WERI-Rb-1 (cell line): Measurements from ENCODE around the gene PTEN.
A peak's percentile ranks its signal among the peaks of the same experiment; 100 is the strongest.

Experiments
- DNase-seq: peaks from one replicate; pipeline ENCODE4 v3.0.0-alpha.2; 2020
- H3K27ac ChIP-seq: fragments of 250-450 bp; sonication (Bioruptor Pico); 2 replicates; pipeline ENCODE4 v1.5.1; 2020; ENCODE audit warnings: mild to moderate bottlenecking, moderate library complexity
- H3K27me3 ChIP-seq: fragments of 250-450 bp; sonication (Bioruptor Pico); 2 replicates; pipeline ENCODE4 v1.5.1; 2021; ENCODE audit warnings: mild to moderate bottlenecking, low read depth, moderate library complexity; ENCODE audit not compliant: insufficient read depth, severe bottlenecking
- H3K36me3 ChIP-seq: fragments of 250-450 bp; sonication (Bioruptor Pico); 2 replicates; pipeline ENCODE4 v1.5.1; 2020; ENCODE audit warnings: mild to moderate bottlenecking, moderate library complexity
- H3K4me3 ChIP-seq: 2 replicates; pipeline ENCODE4 v1.5.1; 2011; ENCODE audit warnings: low read depth, mild to moderate bottlenecking, control low read depth, low read length
- H3K9me3 ChIP-seq: fragments of 250-450 bp; sonication (Bioruptor Pico); 2 replicates; pipeline ENCODE4 v1.5.1; 2021; ENCODE audit warnings: mild to moderate bottlenecking, moderate library complexity; ENCODE audit not compliant: severe bottlenecking
- CTCF ChIP-seq: IDR thresholded peaks from 2 replicates; pipeline ENCODE4 v1.5.1; 2011; ENCODE audit warnings: low read depth, mild to moderate bottlenecking, control low read depth, inconsistent platforms, low read length

The PTEN gene

GRCh38 chr10:87863053-87863943 lies at the start of gene PTEN, which contains the start of gene KLLN:
Gene PTEN, plus strand, starts transcription at chr10:87863625. Its CDS starts 845 bp downstream, at chr10:87864470.
Gene KLLN, minus strand, starts transcription at chr10:87863533. Its CDS starts 1,046 bp downstream, at chr10:87862487.
- no peaks in the 10 kb centered on the region for H3K27me3 ChIP-seq
- no peak for TF ChIP-seq CTCF
- H3K9me3 ChIP-seq = no peaks in the 10 kb centered on the region
- no peaks in the 10 kb centered on the region for H3K36me3 ChIP-seq
- peak within 1 kb of the TSS; percentile 88 for H3K27ac ChIP-seq
- DNase-seq = peak; percentile 93
- peak within 1 kb of the TSS; percentile 68 for H3K4me3 ChIP-seq

- no peak overlapping the region for H3K4me3 ChIP-seq
- H3K27me3 ChIP-seq = no peaks in the 10 kb centered on the region
- no peak for TF ChIP-seq CTCF
- H3K9me3 ChIP-seq = no peaks in the 10 kb centered on the region
- no peak overlapping the region for H3K27ac ChIP-seq
- peaks cover 29% of the 10 kb centered on the region for H3K36me3 ChIP-seq
- no peak for DNase-seq
Observed at GRCh38 chr10:87816163-87816897, 47.1 kb upstream of the PTEN start.

- no peaks in the 10 kb centered on the region for H3K9me3 ChIP-seq
- TF ChIP-seq CTCF = no peak
- peak overlapping the region; percentile 96 for H3K4me3 ChIP-seq
- DNase-seq = no peak
- peak overlapping the region; percentile 84 for H3K27ac ChIP-seq
- peaks cover 22% of the 10 kb centered on the region for H3K36me3 ChIP-seq
- no peaks in the 10 kb centered on the region for H3K27me3 ChIP-seq
Observed at GRCh38 chr10:87816898-87817608, 46.4 kb upstream of the PTEN start.

- Histone ChIP-seq H3K9me3 (no peaks in the 10 kb centered on the region), H3K27ac (peak within 1 kb of the TSS; percentile 84), H3K36me3 (peaks cover 14% of the 10 kb centered on the region), H3K4me3 (peak within 1 kb of the TSS; percentile 96), H3K27me3 (no peaks in the 10 kb centered on the region)
- DNase-seq = peak; percentile 91
- TF ChIP-seq CTCF = 0 out of 2 replicates have a peak, but pooled peaks have one; percentile 13
Observed at GRCh38 chr10:87817609-87818504, 45.6 kb upstream of the PTEN start, which contains the start of gene ATAD1. Gene ATAD1, minus strand, starts transcription at chr10:87818226. Its CDS starts 3,627 bp downstream, at chr10:87814599.
